Stimulated activated CD4-positive, alpha-beta T cell treated with anti-CD3 and anti-CD28 coated beads, Interleukin-15, amount 100 ng/mL, for 24 hours (primary cell): ENCODE data around the gene TEAD3.
"Not testable (repeated sequence)": the region's sequence is repeated elsewhere in the genome, so short reads cannot be mapped to it uniquely, and the experiment has no call there.

Source experiments
- DNase-seq: peaks from one replicate; pipeline ENCODE4 v3.0.0-alpha.2; 2020

TEAD3 gene

DNA sequence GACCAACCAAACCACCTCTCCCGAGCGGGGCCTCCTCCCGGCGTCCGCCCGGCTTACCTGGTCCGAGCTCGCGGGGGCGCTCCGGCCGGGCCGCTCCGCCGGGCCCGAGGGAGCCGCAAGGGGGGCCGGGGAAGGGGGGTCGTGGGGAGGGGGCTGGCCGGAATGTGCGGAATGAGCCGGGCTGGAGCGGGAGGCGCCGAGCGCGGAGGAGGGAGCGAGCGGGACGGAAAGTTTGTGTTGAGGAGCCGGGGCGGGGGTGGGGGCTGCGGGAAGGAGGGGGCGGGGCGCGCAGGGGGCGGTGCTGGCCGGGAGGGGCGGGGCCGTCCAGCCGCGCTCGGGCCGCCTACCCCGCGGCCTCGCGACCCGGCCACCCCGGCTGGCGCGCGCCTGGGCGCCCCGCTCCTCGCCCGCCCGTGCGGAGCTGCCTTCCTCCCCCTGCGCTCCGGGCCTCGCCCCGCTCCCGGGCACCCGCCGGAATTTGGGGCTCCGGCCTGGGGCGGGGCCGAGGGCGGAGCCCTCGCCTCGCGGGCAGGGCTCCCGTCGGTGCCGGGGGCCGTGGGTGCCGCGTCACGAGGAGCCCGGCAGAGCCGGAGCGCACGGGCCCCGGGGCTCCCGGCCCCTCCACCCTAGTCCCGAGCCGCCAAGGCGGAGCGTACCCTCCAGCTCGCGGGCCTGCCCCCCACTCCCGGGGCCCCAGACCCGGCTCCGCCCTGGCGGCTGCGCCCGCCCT is at the start of gene TEAD3:
TSS of gene TEAD3 (minus strand) at position 239 of the 730 bp plus-strand sequence.
- DNase-seq: peak; percentile 69

DNA sequence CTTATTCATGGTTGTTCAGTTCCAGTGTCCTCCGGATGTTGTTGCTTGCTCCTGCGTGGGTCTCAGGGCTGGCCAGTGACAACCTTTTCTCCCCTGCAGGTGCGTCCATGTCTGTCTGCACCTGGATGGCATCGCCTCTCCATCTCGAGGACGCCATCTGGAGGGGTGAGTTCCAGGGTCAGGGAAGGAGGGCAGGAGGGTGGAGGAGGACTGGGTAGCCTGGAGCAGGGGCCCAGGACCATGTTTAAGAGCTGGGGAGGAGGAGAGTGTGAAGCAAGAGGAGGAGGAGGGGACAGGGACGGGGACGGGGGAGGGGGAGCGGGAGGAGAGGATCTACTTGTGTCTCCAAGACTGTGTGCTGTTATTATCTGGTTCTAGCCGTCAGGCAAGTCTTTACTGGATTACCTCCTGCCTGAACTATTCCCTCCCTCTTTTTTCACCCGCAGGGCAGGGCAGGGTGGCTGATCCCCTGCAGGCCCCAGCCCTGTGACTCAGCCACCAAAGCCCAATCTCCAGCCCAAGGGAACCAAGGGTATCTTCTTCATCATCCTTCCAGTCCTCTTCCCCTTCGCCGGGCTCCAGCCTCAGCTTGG is 48.0 kb upstream of the TEAD3 start:
- no peak for DNase-seq

DNA sequence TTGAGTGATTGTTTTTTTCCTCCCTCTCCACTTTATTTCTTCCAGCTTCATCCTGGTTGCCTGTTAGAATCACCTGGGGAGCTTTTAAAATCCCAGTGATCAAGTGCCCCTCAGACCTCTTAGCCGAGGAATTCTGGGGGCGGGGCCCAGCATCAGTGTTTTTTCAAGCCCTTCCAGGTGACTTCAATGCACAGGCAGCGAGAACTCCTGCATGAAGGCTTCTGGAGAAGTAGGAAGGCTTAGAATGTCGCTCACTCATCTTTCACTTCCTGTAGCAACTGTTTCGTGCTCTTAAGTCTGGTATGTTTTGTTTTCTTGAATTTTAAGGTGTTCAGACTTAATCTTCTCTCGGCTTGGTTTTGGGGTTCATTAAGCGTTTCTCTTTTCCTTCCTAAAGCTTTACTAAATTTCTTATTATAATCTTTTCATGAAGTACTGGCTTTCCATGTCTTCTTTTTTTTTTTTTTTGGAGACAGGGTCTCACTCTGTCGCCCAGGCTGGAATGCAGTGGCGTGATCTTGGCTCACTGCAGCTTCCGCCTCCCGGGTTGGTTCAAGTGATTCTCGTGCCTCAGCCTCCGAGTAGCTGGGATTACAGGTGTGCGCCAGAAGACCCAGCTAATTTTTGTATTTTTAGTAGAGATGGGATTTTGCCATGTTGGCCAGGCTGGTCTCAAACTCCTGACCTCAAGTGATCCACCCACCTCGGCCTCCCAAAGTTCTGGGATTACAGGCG is 46.7 kb upstream of the TEAD3 start:
- DNase-seq: no peak

DNA sequence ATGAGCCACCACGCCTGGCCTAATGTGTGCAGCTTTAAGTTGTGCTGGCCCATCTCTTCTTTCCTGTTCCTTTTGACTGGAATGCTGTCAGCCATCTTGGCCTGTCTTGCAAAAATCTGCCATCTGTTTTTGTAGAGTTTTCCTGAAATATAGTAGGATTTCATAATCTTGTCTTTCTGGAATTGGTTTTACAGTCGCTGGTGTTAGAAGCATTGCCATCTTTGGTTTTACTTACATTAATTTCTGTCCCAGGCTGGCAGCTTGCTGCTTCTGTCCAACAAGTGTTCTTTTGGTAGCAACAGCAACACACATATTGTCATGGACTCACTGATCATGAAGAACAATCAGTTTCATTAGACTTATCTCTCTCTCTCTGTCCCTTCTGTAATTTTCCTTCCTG is 45.0 kb upstream of the TEAD3 start:
- no peak for DNase-seq

DNA sequence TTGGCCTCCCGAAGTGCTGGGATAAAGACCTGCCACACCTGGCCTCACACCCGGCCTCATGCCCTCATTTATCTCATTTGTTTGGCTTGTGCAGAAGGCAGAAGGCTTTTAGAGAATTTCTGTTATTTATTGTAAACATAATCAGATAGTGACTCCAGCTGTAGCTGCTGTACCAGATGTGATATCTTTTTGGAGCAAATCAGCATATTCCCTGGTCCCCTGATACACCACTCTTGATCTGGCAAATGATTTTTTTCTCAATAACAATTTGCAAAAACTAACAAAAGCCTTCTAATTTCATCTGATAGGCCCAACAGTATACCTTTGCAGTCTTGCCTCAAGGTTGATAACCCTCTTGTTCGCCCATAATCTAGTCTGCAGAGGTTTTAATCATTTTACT is 42.3 kb upstream of the TEAD3 start:
- no peak for DNase-seq

DNA sequence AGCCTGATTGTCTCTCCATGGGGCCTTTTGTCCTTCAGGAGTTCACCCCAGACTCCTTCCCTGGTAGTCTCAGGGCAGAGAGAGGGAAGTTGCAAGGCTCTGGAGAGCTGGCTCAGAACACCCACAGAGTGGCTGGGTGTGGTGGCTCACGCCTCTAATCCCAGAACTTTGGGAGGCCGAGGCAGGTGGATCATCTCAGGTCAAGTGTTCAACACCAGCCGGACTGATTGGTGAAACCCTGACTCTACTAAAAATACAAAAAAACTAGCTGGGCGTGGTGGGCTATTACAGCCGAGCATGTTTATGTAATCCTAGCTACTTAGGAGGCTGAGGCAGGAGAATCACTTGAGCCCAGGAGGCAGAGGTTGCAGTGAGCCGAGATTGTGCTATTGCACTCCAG is 39.0 kb upstream of the TEAD3 start:
- DNase-seq: not testable (repeated sequence)

DNA sequence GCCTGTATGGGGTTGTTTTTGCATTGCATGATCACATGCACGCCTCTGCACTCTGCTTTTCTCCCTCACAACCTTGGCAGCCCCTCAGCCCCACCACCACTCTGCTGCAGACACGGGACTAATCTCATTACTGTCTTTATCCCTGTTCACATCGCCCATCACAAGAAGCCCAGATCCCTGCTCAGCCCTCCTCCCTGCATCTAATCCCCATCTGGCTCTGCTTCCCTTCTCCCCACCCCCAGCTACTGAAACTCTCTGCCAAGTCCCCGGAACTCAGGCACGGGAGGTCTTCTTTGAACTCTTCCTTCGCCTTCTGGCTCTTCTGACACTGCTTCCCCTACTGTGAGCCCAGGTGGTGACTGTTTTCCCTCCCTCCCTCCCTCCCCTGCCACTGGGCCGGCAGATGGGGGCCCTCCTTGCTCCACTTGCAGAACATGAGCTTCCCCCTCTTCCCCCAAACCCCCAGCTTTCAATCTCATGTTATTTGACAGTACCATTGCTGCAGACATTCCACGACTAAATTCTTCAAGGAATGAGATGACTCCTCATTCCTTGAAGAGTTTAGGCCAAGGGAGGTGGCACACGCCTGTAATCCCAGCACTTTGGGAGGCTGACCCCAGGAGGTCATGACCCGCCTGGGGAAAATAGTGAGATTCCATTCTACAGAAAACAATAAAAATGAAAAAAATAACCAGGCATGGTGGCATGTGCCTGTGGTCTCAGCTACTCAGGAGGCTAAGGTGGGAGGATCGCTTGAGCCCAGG is 37.7 kb upstream of the TEAD3 start:
- no peak for DNase-seq

DNA sequence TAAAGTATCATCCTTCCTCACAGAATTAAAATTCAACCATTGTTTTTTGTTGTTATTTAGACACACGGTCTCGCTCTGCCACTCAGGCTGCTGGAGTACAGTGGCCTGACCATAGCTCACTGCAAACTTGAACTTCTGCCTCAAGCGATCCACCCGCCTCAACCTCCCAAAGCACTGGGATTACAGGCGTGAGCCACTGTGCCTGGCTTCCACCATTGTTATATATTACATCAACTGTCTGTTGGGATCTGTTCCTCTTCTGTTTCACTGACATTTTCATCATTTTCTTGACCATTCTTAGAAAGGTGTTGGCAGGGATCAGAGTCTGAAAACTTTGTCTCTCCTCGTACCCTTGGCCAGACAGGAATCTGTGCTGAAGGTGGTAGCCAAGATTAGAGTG is 37.1 kb upstream of the TEAD3 start:
- DNase-seq: no peak

DNA sequence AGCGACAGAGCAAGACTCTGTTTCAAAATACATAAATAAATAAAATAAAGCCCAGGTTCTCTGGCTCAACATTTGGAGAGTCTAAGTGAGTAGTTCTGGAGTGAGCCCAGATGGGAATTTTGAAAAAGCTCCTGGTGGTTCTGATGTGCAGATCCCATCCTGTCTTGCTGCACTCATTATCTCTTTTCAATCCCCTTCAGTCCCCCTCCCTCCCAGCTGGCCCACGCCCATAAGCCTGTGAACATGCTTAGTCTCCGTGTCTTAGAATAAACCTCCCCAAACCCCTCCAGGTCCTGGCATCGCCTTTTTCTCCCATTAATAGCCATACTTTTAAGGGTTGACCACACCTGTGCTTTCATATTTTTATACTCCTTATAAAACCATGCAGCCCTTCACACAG is 35.2 kb upstream of the TEAD3 start:
- DNase-seq: no peak

DNA sequence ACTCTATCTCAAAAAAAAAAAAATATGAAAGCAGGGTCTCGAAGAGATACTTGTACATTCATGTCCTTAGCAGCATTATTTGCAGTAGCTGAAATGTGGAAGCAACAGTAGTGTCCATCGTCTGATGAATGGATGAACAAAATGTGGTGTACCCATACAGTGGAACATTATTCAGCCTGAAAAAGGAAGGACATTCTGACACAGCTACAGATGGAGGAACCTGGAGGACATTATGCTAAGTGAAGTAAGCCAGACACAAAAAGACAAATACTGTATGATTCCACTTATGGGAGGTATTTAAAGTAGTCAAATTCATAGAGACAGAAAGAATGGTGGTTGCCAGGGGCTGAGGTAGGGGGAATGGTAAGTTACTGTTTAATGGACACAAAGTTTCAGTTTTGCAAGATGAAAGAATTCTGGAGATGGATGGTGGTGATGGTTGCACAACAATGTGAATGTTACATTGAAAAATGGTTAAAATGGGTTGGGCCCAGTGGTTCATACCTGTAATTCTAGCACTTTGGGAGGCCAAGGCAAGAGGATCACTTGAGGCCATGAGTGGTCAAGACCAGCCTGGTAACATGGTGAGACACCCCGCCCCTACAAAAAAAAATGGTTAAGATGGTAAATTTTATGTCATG is 27.6 kb upstream of the TEAD3 start:
- no peak for DNase-seq

DNA sequence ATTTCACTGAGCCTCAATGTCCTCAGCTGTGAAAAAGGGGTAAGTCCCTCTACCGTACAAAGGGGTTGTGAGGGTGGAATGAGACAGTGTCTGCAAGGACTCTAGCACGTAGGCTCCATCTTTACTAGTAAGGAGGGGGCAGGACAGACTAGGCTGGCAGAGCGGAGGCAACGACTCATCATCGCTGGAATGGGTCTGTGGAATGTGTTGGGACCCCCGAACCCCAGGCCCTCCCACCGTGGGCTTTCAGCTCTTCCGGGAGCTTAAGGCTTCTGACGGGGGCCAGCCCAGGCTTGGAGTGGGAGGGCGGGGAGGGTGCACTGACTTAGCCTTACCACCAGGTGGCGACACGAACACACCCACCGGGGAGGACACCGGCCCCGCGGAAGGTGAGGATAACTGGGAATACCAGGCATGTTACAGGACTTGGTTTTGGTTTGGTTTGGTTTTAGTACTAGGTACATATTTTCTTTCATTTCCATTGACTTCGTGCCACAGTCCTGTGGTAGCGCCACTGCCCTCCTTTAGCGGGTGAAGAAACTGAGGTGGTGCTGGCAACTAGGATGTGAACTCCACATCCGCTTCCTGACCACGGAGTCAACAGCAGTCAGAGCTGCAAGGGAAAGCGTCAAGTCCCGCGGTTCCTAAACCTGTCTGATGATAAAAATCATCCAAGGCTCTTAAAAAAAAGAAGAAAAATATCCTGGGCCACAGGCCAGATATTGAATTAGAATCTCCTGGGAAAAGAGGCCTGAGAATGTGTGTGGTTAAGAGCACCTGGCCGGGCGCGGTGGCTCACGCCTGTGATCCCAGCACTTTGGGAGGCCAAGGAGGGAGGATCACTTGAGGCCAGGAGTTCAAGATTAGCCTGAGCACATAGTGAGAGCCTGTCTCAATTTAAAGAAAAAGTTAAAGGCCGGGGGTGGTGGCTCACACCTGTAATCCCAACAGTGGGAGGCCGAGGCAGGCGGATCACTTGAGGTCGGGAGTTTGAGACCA is 26.1 kb upstream of the TEAD3 start:
- peak; percentile 83 for DNase-seq

DNA sequence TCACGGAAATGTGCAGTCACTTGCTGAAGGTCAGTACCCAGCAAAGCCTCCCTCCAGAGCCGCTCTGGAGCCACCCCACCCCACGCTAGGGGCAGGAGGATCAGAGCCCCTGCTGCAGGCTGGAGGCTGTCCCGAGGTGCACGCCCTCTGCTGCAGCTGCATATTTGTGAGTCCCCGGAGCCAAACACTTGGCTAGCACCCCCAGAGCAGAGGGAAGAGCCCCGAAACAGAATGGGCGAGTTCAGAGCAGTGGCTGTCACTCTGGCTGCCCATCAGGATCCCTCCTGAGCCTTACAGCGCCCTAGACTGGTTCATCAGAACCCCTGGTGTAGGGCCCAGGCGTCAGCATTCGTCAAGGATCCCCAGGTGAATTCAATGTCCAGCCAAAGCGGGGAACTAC is 25.3 kb upstream of the TEAD3 start:
- no peak for DNase-seq

DNA sequence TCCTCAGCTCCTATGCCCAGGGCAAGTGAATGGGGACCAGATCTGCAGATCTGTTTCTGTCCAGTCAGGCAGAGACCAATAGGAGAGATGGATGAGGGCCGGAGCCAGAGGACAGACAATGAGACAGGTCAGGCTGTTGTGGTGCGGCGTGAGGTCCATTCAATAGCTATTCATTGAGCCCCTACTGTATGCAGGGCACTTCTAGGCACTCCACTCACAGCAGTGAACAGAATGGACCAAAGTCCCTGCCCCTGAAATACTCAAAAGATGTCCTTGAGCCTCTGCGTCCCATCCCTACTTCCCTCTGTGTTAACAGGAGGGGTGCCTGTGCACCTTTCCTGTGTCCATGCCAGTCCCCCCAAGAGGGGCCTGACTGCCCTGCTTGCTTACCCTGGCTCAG is 24.4 kb upstream of the TEAD3 start:
- no peak for DNase-seq

DNA sequence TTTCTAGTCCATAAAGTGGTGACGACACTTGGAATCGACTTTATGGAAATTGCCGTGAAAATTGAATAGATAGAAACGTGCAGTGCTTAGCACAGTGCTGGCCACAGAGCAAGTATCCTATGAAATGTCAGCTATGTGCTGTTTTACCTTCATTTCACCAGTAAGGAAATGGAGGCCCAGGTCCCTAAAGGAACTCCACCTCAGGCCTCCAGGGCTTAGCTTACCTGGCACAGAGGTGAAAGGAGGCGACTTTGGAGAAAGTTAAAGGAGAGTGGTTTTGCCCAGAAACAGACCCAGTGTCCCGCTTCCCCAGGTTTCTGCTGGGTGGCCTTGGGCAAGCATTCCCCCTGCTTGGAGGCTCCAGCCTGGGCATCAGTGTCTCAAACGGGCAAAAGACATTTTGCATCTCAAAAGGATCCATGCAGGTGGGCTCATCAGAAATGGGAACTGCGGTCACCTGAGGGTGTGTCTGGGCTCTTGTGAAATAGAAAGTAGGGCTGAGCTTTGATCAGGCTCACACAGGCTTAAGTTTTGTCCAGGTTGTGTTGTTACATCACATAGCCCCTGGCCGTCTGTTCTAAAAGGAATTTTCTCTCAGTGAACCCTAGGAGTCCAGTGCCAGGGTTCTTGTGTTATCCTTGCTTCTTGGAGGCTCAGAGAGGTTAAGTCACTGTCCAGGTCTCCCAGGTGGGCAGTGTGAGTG is 22.6 kb upstream of the TEAD3 start:
- no peak for DNase-seq

DNA sequence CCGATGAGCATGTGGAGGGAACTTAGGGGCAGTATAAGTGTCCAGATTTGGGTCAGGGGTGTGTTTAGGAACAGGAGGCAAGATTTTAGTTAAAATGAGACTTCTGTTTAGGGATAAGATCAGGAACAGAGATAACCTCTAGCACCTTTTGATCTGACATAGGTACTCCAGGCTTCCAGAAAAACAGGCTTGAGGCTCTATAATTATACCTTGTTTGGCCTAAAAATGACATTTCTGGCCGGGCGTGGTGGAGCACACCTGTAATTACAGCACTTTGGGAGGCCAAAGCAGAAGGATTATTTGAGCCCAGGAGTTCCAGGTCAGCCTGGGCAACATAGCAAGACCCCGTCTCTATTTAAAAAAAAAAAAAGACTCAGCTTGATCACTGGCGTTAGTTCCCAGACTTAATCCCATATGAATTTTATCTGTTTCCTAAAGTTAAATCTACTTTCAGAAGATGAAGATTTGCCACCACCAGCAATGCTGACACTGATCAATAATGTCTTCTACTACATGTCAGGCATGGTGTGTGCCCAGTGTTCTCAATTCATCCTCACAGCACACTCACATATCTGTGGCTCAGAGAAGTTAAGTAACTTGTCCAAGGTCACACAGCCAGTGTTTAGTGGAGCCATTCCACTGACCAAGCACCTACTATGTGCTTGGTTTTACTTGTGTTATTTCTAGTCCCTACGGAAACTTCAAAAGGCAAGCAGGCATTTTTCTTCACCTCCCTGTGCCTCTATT is 21.9 kb upstream of the TEAD3 start:
- DNase-seq: no peak

DNA sequence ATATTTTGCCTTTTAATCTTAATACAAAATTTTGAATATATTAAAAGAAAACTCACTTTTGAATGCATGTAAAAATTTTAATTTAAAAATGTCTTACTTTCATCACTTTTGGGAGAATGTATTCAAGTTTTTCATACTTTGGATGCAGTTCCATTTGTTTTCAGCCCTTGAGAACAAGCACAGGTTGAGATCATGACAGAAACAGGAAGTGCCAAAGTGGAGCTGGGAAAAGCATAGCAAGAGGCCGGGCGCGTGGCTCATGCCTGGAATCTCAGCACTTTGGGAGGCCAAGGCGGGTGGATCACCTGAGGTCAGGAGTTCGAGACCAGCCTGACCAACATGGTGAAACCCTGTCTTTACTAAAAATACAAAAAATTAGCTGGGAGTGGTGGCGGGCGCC is 21.1 kb upstream of the TEAD3 start:
- DNase-seq: not testable (repeated sequence)

DNA sequence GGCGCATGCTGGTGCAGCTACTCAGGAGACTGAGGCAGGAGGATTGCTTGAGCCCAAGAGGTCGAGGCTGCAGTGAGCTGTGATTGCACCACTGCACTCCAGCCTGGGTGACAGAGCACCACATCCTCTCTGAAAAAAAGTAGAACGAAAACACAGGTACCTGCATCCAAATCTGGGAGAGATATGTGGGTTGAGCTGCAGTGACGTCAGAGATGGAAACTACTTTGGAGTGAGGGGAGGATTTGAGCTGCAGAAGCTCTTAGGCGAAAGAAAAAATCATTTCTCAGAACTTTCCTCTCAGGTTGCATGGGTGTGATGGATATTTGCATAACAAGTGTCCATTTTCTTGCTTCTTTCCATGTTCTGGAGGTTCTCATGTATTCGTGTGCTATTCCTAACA is 19.8 kb upstream of the TEAD3 start:
- no peak for DNase-seq

DNA sequence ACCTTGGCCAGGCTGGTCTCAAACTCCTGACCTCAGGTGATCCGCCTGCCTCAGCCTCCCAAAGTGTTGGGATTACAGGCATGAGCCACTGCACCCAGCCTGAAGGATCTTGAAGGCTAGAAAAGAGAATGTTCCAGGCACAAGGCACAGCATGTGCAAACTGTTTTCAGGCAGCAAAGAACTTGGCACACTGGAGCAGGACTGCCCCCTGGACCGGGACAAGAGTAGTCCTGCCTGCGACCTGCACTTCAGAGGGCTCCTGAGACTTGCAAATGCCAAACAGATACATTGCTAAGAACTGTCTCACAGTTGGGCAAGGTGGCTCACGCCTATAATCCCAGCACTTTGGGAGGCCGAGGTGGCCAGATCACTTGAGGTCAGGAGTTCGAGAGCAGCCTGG is 19.1 kb upstream of the TEAD3 start:
- DNase-seq: not testable (repeated sequence)

DNA sequence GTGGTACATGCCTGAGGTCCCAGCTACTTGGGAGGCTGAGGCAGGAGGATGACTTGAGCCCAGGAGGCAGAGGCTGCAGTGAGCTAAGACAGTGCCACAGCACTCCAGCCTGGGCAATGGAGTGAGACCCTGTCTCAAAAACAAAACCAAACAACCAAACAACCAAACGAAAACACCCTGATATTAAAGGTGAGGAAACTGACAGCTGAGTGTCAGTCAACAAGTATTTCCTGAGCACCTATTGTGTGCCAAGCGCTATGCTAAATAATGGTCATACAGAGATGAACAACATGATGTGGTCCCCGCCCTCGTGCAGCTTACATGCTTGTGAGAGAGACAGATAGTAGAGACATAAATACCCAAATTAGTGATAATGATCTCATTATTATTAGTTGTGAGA is 17.7 kb upstream of the TEAD3 start:
- no peak for DNase-seq

DNA sequence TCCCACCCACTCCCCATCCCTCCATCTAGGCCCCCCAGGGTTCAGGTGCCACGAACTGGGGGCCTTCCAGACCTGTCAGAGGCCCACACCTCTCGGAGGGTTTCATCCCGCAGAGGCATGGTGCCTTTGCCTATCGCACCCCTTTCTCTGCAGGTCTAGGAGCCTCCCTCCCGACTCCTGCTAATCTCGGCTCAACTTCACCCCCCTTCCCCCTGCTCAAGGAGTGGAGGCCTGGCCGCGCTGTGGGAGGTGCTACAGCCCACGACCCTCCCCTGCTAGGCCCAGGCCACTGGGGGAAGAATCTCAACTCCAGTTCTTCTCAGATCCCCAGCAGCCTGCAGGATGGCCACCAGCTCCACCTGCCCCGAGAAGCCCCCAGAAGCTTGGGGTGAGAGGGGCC is 15.9 kb upstream of the TEAD3 start, which contains the start of gene TULP1:
TSS of gene TULP1 (minus strand) at position 157 of the 400 bp plus-strand sequence. CDS start at position 119, 38 bp downstream.
- DNase-seq: no peak
